Choroid plexus epithelial cell (primary cell): Measurements from ENCODE around the gene PHACTR1.

Source experiments
- DNase-seq: peaks from one replicate; pipeline ENCODE4 v3.0.0-alpha.2; 2010; ENCODE audit warnings: low read depth
- H3K4me3 ChIP-seq: 2 replicates; pipeline ENCODE4 v1.5.1; 2011; ENCODE audit warnings: low read depth, mild to moderate bottlenecking, control low read depth, low read length, moderate library complexity
- CTCF ChIP-seq: conservative IDR thresholded peaks from 2 replicates; pipeline ENCODE4 v1.5.1; 2011; ENCODE audit warnings: low read depth, mild to moderate bottlenecking, control low read depth, inconsistent platforms, low read length, moderate library complexity

PHACTR1 gene

DNA sequence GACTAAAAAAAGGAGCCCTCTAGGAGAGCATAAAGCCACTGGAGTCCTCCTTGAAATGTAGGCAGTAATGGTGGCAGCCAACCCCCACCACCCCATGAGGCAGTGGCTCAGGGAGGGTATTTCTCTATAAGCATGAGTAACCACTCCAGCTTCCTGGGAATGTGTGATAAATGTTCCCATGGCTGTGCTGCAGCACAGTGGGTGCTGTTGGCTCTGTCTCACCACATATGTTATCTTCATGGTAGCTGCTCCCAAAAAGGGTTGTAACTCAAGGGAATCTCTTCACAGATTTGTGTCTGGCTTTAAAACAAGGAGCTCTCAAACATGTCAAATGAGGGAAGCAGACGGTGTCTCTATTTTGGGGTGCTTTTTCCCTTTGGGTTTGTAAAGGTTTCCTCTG is 7.5 kb upstream of the PHACTR1 start:
- peak; percentile 5 for DNase-seq
- no peak for TF ChIP-seq CTCF
- no peak overlapping the region for H3K4me3 ChIP-seq

GRCh38 chr6:12709556-12710232 is 6.9 kb upstream of the PHACTR1 start:
- no peak for TF ChIP-seq CTCF
- no peak overlapping the region for H3K4me3 ChIP-seq
- DNase-seq: no peak

GRCh38 chr6:12710921-12711320 is 5.6 kb upstream of the PHACTR1 start:
- DNase-seq: no peak
- no peak for TF ChIP-seq CTCF
- H3K4me3 ChIP-seq: no peak overlapping the region

- DNase-seq: no peak
- no peak overlapping the region for H3K4me3 ChIP-seq
- no peak for TF ChIP-seq CTCF
These were observed 2.5 kb upstream of the PHACTR1 start for GRCh38 chr6:12714022-12714421.

GRCh38 chr6:12715437-12715836 is 1.1 kb upstream of the PHACTR1 start:
- H3K4me3 ChIP-seq: no peak overlapping the region
- no peak for TF ChIP-seq CTCF

GRCh38 chr6:12717356-12717755 is 789 bp downstream of the PHACTR1 start:
- no peak overlapping the region for H3K4me3 ChIP-seq
- DNase-seq: no peak
- no peak for TF ChIP-seq CTCF

More at GRCh38 chr6:12715437-12715836, 1.1 kb upstream of the PHACTR1 start:
- DNase-seq: no peak

DNA sequence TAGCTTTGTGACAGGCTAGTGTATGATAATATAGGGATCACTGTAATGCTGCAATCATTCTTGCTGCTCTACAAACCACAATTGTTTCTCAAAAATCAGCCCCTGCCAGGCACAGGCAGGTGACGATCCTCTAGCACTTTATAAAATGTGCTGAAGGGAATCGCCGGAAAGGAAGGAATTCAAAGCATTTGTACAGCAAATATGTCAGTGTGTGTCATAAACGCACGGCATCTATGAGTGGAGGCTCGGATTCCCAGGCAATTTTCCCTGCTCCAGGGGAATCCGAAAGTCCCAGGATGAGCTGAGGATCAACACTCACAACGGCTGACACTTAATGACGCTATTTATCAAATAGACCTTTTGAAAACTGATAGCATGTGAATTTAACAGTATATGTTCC is 1.4 kb downstream of the PHACTR1 start:
- H3K4me3 ChIP-seq: no peak overlapping the region
- peak; percentile 24 for DNase-seq
- no peak for TF ChIP-seq CTCF
